ENCODE measurements around the gene STARD5.

DNA sequence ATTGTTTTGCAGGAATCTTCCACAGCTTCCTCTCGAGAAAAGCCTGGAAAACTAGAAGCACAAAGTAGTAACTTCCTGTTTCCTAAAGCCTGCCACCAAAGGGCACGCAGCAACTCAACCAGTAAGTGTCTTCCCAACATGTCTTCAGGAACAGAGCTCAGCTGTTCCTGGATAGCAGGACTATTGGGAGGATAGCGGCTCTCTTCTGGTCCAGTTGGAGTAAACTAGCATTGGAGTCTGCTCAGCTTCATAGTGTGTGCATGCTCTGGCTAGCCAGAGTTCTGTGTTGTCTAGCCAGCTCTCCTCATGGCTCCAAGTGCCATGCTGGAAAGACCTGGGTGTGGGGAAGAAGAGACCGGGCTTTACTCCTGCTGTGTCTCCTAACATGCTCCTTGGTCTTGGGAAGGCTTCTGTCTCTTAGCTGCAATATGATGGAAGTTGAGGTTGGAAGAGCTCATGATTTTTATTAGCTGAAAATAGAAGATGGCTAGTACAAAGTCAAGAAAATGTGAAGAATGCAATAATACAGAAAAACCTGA is 64.1 kb downstream of the STARD5 start:
- TF ChIP-seq EZH2phosphoT487 (IDR thresholded peaks at IDR 0.05; ENCODE audit: borderline replicate concordance) (no peak), CTCF (conservative IDR thresholded peaks at IDR 0.05; ENCODE audit: low read length) (no peak)
